HepG2 (cell line): ENCODE measurements around the gene FXR2. TPM values are rescaled to one million over a fixed set of nuclear protein-coding genes. Genes with fewer than 3 reads are reported as not detected.

ENCODE experiments used
- BATF2 ChIP-seq: sonication (generic); formaldehyde crosslinking; IDR thresholded peaks from 2 replicates; pipeline ENCODE4 v1.8.0; 2022; ENCODE audit warnings: mild to moderate bottlenecking, missing genetic modification reagents, moderate library complexity
- HCFC1 ChIP-seq: fragments of 150-350 bp; IDR thresholded peaks from 2 replicates; pipeline ENCODE4 v1.6.1; 2014; ENCODE audit warnings: low read depth, low read length
- HOXA7 ChIP-seq: sonication (generic); formaldehyde crosslinking; IDR thresholded peaks from 2 replicates; pipeline ENCODE4 v1.8.1; 2022; ENCODE audit warnings: mild to moderate bottlenecking, missing genetic modification reagents, moderate library complexity
- ISL2 ChIP-seq: sonication (generic); formaldehyde crosslinking; IDR thresholded peaks from 2 replicates; pipeline ENCODE4 v1.5.0; 2020; ENCODE audit warnings: missing genetic modification reagents
- KDM1A ChIP-seq: IDR thresholded peaks from 2 replicates; pipeline ENCODE4 v1.6.1; 2016; ENCODE audit warnings: missing compliant biosample characterization
- MLLT10 ChIP-seq: sonication (generic); formaldehyde crosslinking; IDR thresholded peaks from 2 replicates; pipeline ENCODE4 v1.4.0; 2020; ENCODE audit warnings: missing genetic modification reagents
- NCOR1 ChIP-seq: fragments of 200-600 bp; sonication (generic); IDR thresholded peaks from 2 replicates; pipeline ENCODE4 v1.7.0; 2017; ENCODE audit warnings: antibody characterized with exemption, low read length, borderline replicate concordance
- NFE2L2 ChIP-seq: fragments of 150-350 bp; IDR thresholded peaks from 2 replicates; pipeline ENCODE4 v1.6.1; 2014; ENCODE audit warnings: low read length
- PREB ChIP-seq: sonication (generic); formaldehyde crosslinking; IDR thresholded peaks from 2 replicates; pipeline ENCODE4 v1.4.0; 2020; ENCODE audit warnings: missing genetic modification reagents
- RAD21 ChIP-seq: fragments of 450-650 bp; formaldehyde crosslinking; IDR thresholded peaks from 2 replicates; pipeline ENCODE4 v1.5.0; 2020; ENCODE audit warnings: mild to moderate bottlenecking
- RBAK ChIP-seq: sonication (generic); formaldehyde crosslinking; IDR thresholded peaks from 2 replicates; pipeline ENCODE4 v1.5.1; 2020; ENCODE audit warnings: mild to moderate bottlenecking, missing genetic modification reagents
- RCOR2 ChIP-seq: IDR thresholded peaks from 2 replicates; pipeline ENCODE4 v1.6.1; 2016; ENCODE audit warnings: missing biosample characterization, missing genetic modification reagents
- SCMH1 ChIP-seq: sonication (generic); formaldehyde crosslinking; IDR thresholded peaks from 2 replicates; pipeline ENCODE4 v1.9.0; 2021; ENCODE audit warnings: missing genetic modification reagents, mild to moderate bottlenecking, borderline replicate concordance
- SNRNP70 ChIP-seq: fragments of 200-400 bp; formaldehyde crosslinking; IDR thresholded peaks from 2 replicates; pipeline ENCODE4 v1.6.1; 2017; ENCODE audit warnings: mild to moderate bottlenecking, low read depth, low read length, moderate library complexity
- TBX3 ChIP-seq: fragments of 450-650 bp; IDR thresholded peaks from 2 replicates; pipeline ENCODE4 v1.6.1; 2017; ENCODE audit warnings: antibody characterized with exemption, mild to moderate bottlenecking, inconsistent platforms, borderline replicate concordance
- TCF7L2 ChIP-seq: IDR thresholded peaks from 2 replicates; pipeline ENCODE4 v1.6.1; 2011; ENCODE audit warnings: mild to moderate bottlenecking, low read depth, low read length, moderate library complexity
- ZBTB14 ChIP-seq: sonication (generic); formaldehyde crosslinking; IDR thresholded peaks from 2 replicates; pipeline ENCODE4 v1.4.0; 2020; ENCODE audit warnings: missing genetic modification reagents
- ZBTB2 ChIP-seq: sonication (generic); formaldehyde crosslinking; IDR thresholded peaks from 2 replicates; pipeline ENCODE4 v1.8.0; 2022; ENCODE audit warnings: low read depth, missing genetic modification reagents
- ZBTB38 ChIP-seq: sonication (generic); formaldehyde crosslinking; IDR thresholded peaks from 2 replicates; pipeline ENCODE4 v1.5.1; 2020; ENCODE audit warnings: mild to moderate bottlenecking, missing genetic modification reagents
- ZNF205 ChIP-seq: IDR thresholded peaks from 2 replicates; pipeline ENCODE4 v1.6.1; 2018; ENCODE audit warnings: missing biosample characterization, missing genetic modification reagents
- ZNF280B ChIP-seq: sonication (generic); formaldehyde crosslinking; IDR thresholded peaks from 2 replicates; pipeline ENCODE4 v1.5.0; 2020; ENCODE audit warnings: missing genetic modification reagents, mild to moderate bottlenecking, borderline replicate concordance
- ZNF605 ChIP-seq: sonication (generic); formaldehyde crosslinking; IDR thresholded peaks from 2 replicates; pipeline ENCODE4 v1.8.0; 2022; ENCODE audit warnings: mild to moderate bottlenecking, missing genetic modification reagents
- ZNF772 ChIP-seq: sonication (generic); formaldehyde crosslinking; IDR thresholded peaks from 2 replicates; pipeline ENCODE4 v1.5.0; 2020; ENCODE audit warnings: mild to moderate bottlenecking, missing genetic modification reagents
- polyA plus RNA-seq, 8 experiments: library from polyadenylated mRNA; depleted of rRNA in 3 of 8; stranded (reverse) in 7 of 8; unstranded in 1 of 8; fragments of >200 nt; fragmentation: Illumina TruSeq in 4 of 8; extraction: Trizol in 4 of 8; gene quantifications; 2 replicates each; pipeline versions ENCODE4 v1.2.1 to v1.2.3, GENCODE V29; 2011 to 2016; ENCODE audit warnings: low read depth in 4 of 8, missing spikeins in 1 of 8, mixed read lengths in 1 of 8; ENCODE audit not compliant: insufficient read depth in 1 of 8
- total RNA-seq, 5 experiments: library from RNA; depleted of rRNA; stranded (reverse); fragments of >200 nt; fragmentation: Illumina TruSeq; extraction: Trizol; gene quantifications; 2 replicates each; pipeline ENCODE4 v1.2.3, GENCODE V29; 2016; ENCODE audit warnings: low read depth in 1 of 5

FXR2 gene
- total and polyA plus RNA-seq, 2 of the 13 experiments (the other 11 are each of a cell fraction or from before 2014, with no cell fraction given): 20.9 to 24.4 TPM

- TF ChIP-seq PREB: no peak
- TF ChIP-seq ISL2: peak; percentile 69
- TF ChIP-seq HCFC1: no peak
- no peak for TF ChIP-seq RBAK (CRISPR knock-in tag)
- no peak for TF ChIP-seq HOXA7 (CRISPR knock-in tag)
- no peak for TF ChIP-seq SNRNP70
- no peak for TF ChIP-seq MLLT10 (CRISPR knock-in tag)
- TF ChIP-seq ZNF605: 0 out of 2 replicates have a peak, but pooled peaks have one; percentile 44
- TF ChIP-seq ZNF205 (CRISPR knock-in tag): 0 out of 2 replicates have a peak, but pooled peaks have one; percentile 33
- TF ChIP-seq NFE2L2: no peak
- TF ChIP-seq ZNF280B: no peak
- TF ChIP-seq TCF7L2: no peak
- no peak for TF ChIP-seq ZBTB14
- TF ChIP-seq NCOR1: peak; percentile 40; the same call in 1 of the 2 replicates
- TF ChIP-seq SCMH1 (CRISPR knock-in tag): no peak
- no peak; the same call in 1 of the 2 replicates for TF ChIP-seq ZBTB2 (CRISPR knock-in tag)
- no peak for TF ChIP-seq BATF2 (CRISPR knock-in tag)
- TF ChIP-seq ZBTB38: no peak
- peak; percentile 21; the same call in 1 of the 2 replicates for TF ChIP-seq RAD21 (CRISPR knock-in tag)
- TF ChIP-seq ZNF772 (CRISPR knock-in tag): no peak
- no peak for TF ChIP-seq TBX3
- TF ChIP-seq RCOR2 (CRISPR knock-in tag): 0 out of 2 replicates have a peak, but pooled peaks have one; percentile 16
- TF ChIP-seq KDM1A: no peak
Observed at GRCh38 chr17:7627250-7628121, 12.8 kb upstream of the FXR2 start, which contains the start of gene SAT2 (continued).
